Loucy (cell line): ENCODE measurements around the gene VPS54.

Experiments
- EZH2phosphoT487 ChIP-seq: fragments of 200-600 bp; IDR thresholded peaks from 2 replicates; pipeline ENCODE4 v1.6.1; 2018; ENCODE audit warnings: antibody characterized with exemption, mild to moderate bottlenecking, moderate library complexity, borderline replicate concordance
- TF ChIP-seq, protein P1 (sequence below): fragments of 200-600 bp; sonication (generic); conservative IDR thresholded peaks from 2 replicates; pipeline ENCODE4 v1.5.1; 2014; ENCODE audit warnings: mild to moderate bottlenecking, antibody characterized with exemption, low read length

DNA sequence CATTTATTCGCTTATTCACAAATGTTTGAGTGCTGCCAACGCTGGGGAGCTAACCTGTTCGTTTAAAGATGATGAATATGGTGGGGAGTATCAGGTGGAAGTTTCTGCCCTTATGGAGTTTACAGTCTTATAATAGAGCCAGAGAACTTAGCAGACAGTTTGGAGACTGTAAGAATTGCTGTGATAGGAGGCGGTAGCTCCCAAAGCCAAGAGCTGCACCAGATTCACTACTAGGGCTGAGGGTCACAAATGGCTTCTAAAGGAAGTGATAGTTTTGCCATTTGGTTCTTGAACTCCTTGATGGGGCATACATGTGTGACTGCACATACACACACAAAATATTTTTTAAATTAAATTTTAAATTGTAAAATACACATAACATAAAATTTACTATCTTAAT is 148.5 kb downstream of the VPS54 start:
- TF ChIP-seq, protein P1, sequence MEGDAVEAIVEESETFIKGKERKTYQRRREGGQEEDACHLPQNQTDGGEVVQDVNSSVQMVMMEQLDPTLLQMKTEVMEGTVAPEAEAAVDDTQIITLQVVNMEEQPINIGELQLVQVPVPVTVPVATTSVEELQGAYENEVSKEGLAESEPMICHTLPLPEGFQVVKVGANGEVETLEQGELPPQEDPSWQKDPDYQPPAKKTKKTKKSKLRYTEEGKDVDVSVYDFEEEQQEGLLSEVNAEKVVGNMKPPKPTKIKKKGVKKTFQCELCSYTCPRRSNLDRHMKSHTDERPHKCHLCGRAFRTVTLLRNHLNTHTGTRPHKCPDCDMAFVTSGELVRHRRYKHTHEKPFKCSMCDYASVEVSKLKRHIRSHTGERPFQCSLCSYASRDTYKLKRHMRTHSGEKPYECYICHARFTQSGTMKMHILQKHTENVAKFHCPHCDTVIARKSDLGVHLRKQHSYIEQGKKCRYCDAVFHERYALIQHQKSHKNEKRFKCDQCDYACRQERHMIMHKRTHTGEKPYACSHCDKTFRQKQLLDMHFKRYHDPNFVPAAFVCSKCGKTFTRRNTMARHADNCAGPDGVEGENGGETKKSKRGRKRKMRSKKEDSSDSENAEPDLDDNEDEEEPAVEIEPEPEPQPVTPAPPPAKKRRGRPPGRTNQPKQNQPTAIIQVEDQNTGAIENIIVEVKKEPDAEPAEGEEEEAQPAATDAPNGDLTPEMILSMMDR: no peak
- TF ChIP-seq EZH2phosphoT487: no peak
